HG02885 (cell line): ENCODE results near the gene NF1.
"Not testable (repeated sequence)": the region's sequence is repeated elsewhere in the genome, so short reads cannot be mapped to it uniquely, and the experiment has no call there.

ENCODE experiments used
- ATAC-seq: cut with Tn5 transposase; IDR thresholded peaks from one replicate; pipeline ENCODE4 v1.9.1; 2021; ENCODE audit warnings: mild to moderate bottlenecking; ENCODE audit not compliant: unreplicated experiment, poor library complexity

The NF1 gene

DNA sequence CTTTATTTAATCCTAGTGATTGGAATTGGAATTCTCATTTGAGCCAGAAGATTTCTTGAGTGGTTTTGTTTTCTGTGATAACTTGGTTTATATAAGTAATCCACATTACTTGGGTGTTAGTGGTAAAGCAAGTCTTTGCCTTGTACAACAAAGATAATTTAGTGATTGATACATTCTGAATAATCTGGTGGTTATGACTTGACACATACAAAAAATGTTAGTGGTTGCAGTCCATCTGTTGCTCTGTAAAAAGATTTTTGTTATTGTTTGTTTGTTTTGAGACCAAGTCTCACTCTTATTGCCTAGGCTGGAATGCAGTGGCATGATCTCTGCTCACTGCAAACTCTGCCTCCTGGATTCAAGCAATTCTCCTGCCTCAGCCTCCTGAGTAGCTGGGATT is 189.1 kb downstream of the NF1 start:
- ATAC-seq, result no peak

DNA sequence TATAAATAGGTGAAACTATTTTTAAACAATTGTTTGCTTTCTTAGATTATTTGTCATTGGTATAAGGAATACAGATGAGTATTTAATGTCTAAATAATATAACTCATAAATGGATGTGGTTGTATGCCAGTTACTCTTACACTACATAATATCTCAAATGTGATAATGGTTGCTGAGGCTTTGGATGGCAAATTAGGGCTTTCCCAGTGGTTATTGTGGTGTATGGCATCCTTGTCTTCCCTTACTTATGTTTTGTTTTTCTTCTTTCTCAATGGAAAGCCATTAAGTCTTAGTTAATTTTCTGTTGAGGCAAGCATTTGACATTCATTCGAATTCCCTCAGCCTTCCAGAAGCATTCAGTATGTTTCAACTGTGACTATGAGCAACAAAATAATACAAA is 191.8 kb downstream of the NF1 start:
- no peak for ATAC-seq

DNA sequence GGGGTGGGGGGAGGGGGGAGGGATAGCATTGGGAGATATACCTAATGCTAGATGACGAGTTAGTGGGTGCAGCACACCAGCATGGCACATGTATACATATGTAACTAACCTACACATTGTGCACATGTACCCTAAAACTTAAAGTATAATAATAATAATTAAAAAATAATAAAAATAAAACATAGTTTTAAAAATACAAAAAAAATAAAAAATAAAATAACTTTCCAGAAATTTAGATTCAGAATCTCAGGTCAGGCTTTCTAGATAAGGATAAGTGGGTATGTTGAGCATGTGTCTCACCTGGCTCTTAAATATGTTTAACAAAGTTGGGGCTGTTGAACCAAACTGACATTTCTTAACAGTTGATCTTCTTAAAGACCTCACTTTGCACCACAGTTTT is 193.2 kb downstream of the NF1 start:
- ATAC-seq, result not testable (repeated sequence)

DNA sequence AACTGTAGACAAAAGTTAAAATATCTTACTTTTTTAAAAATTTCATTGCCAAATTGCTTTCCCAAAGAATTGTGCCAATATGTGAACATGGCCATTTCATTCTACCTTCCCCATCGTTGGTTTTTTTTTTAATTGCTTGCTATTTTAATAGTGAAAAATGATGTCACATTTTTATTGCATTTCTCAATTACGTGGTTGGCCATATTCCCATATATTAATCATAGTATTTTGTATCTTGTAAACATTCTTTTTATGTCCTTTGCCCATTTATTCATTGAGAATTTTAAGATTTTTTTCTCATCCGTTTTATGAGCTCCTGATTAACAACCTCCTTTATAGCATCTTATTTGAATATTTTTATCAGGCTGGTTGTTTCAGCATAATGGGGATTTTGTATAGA is 195.0 kb downstream of the NF1 start:
- ATAC-seq, result no peak

GRCh38 chr17:31291820-31292219 is 197.0 kb downstream of the NF1 start:
- ATAC-seq, result no peak

DNA sequence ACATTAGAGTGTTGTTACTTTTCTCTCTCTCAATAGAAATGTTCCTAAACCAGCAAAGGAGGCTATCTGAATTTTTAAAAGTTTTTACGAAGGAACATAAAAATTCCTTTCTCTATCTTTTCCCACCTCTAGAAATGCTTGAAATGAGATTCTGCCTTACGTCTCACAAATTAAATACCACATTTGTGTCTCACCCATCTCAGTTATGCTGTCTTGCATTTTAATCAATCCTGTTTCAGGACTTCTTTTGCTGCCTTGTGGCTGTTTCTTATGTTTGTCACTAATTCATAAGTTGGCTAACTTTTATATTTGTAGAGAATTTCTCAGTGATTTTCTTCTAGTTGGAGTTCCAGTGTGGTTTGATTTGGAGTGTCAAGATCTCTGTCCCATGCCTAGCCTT is 198.8 kb downstream of the NF1 start:
- ATAC-seq, result no peak

DNA sequence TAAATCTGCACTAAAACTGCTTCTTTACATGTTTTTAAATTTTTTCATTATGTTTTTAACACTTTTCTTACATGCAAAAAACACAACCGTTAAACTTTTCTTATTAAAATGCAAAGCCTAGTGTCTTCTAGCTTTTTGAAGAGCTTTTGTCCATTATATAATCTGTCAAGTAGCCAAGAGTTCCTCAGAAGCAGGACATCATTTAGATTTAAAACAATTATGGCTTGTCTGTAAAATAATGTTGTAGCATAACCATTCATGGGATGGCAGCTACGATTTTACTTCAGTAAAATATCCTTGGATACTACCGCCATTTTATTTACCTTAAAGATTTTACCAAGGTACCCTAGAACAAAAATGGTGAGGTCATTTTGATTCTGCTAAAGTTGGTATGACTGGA is 199.5 kb downstream of the NF1 start:
- no peak for ATAC-seq

GRCh38 chr17:31294820-31295488 is 200.2 kb downstream of the NF1 start:
- no peak for ATAC-seq

DNA sequence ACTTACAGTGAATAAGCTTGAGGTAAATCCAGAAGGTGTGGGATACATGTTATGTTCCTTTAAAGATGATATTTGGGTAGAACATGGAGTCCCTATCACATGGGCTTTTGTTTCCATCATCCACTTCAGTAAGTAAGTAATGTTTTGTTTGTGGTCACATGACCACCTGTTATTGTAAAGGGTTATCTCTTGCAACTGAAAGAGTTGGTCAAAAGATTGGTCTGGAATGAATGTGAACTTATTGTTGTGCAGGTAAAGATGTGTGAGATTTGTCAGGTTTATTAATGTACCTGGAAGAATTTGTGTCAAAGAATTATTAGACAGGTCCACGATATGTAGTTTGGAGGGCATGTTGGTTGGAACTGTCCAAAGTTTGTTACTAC is 200.7 kb downstream of the NF1 start:
- no peak for ATAC-seq

GRCh38 chr17:31296142-31296541 is 201.4 kb downstream of the NF1 start:
- no peak for ATAC-seq

DNA sequence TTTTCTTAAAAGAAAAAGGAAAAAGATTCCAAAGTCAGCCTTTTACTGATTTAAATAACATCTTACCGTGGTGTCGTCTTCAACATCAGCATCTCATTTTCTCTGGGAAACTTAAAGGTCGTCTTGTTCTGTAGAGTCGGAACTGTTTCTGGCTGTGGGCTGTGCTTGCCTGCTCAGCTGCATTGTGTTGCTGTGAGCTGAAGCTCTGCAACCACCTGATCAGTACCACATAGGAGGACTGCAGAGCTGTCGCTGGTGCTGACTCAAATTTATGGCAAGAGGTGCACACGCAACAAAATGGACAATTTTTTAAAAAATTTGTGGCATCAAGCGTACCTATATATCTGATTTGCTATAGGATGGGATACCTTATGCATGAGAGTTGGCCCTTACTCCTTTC is 202.3 kb downstream of the NF1 start, which contains the start of gene OMG:
TSS of gene OMG (minus strand) at position 150 of the 400 bp plus-strand sequence. CDS start 908 bp downstream, outside the sequence.
- no peak for ATAC-seq

DNA sequence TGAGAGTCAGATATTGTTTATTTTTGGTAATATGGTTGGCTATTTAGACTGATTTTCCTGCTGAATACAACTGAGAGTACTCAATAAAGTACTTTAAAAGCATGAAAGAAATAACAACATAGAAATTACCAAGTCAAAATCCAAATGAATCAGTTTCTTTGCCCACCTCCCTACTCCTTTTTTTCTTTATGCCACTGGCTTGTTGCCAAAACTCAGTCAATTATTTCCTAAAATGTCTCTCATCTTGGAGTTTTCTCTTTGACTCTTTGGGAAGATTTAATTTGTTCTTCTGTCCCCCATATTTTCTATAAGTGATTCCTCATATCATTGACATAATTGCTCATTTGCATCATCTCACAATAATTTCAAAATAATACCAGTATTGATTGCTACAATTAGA is 204.8 kb downstream of the NF1 start:
- ATAC-seq, result no peak

GRCh38 chr17:31307640-31308039 is 212.9 kb downstream of the NF1 start:
- ATAC-seq, result no peak

DNA sequence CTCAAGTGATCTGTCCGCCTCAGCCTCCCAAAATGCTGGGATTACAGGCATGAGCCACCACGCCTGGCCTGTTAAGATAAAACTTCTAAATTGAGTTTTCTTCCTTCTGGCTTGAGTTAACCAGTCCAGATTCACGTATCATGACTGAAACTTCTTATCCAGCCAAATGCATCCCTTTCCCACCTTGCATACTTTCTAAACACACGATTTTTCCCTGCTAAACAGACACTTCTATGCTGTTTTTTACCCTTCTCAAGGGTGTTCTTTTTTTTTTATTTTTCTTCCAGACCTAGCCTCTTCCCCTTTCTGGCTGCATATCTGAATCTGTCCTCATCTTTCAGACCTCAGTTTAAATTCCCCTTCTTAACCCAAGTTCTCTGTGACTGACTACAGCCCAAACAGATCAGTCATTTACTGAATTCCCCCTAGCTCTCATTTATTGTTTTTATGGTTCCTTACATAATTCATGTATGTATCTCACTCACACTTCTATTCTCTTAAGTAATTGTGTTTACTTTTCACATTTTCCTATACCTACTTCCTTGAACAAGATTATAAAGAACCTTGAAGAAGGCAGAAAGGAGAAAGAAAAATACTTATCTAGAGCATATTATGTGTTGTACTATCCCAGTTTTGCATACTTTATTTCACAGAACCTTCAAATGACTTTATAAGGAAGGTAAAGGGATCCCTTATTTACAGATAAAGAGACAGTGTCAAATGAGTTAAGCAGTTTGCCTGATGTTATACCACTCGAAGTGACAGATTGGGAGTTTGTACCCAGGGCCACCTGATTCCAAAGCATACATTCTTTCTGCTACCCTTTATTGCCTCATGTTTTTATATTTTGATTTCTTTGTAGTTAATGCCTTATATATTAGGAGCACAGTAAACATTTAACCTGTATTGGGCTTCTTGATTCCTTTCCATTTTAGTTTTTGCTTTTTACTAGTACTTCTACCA is 213.9 kb downstream of the NF1 start:
- no peak for ATAC-seq

- no peak for ATAC-seq
Observed at GRCh38 chr17:31309556-31309955, 214.8 kb downstream of the NF1 start.

GRCh38 chr17:31310260-31310659 is 215.5 kb downstream of the NF1 start:
- ATAC-seq, result no peak

GRCh38 chr17:31310886-31311285 is 216.1 kb downstream of the NF1 start:
- ATAC-seq, result no peak

DNA sequence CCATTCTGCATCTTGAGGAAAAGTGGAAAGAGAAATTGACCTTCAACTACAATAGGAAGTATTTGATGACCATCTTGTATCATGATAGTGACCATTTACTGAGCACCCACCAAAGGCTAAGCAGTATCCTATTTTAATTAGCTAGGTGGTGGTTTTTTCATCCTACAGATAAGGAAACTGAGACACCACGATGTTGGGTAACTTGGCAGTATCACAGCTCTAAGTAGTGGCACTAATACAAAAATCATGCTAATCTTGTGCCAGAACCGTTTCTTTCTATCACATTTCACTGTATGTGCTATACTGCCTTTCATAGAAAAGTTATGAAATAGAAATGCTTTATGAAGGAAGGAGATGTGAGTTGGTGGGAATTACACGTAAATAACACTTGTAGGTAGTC is 216.7 kb downstream of the NF1 start:
- ATAC-seq, result no peak

DNA sequence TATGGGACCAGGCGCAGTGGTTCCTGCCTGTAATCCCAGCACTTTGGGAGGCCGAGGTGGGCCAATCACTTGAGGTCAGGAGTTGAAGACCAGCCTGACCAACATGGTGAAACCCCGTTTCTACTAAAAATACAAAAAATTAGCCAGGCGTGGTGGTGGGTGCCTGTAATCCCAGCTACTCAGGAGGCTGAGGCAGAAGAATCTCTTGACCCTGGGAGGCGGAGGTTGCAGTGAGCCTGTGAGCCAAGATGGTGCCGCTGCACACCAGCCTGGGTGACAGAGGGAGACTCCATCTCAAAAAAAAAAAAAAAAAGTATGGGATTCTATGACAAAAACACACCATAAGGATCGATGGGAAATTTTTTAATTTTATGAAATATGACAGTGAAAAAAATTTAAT is 217.4 kb downstream of the NF1 start:
- ATAC-seq, result not testable (repeated sequence)

DNA sequence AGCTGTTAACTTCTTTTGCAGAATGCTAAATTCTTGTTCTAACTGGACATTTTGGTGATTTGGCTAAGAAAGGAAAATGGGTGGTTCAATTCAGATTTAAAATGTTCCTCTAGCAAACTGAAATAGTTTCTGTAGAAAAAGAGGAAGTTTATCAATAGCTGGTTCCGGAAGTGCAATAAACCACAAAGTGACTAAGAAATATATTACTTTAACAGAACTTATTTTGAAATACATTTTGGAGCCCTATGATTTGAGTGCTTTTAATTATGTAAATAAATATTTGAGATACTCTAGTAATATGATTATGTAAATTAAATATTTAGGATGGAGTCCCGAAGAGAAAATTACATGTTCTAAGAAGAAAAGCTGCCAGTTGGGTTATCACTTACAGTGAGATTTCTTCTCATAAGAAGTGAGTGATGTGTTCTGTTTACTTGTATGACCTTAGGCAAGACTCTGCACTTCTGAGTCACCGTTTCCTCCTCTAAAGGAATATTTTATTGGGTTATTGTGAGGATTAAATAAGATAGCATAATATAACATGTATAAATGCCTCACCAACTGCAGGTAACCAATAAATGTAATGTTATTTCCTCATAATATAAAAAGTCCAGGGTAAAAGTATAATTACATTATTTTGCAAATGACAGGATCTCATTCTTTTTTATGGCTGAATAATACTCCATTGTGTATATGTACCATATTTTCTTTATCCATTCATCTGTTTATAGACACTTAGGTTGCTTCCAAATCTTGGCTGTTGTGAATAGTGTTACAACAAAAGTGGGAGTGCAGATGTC is 219.4 kb downstream of the NF1 start, which contains the start of gene EVI2B:
TSS of gene EVI2B (minus strand) at position 73 of the 800 bp plus-strand sequence. CDS start 8,445 bp downstream, outside the sequence.
- ATAC-seq, result no peak

DNA sequence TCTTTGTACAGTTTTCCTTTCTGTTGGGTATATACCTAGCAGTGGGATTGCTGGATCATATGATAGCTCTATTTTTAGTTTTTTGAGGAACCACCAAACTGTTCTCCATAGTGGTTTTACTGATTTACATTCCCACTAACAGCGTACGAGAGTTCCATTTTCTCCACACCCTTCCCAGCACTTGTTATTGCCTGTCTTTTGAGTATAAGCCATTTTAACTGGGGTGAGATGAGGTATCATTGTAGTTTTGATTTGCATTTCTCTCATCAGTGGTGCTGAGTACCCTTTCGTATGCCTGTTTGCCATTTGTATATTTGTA is 220.0 kb downstream of the NF1 start:
- ATAC-seq, result no peak
